ENCODE results near the gene EYA3. TPM values are rescaled to one million over a fixed set of nuclear protein-coding genes. Genes with fewer than 3 reads are reported as not detected.

The EYA3 gene
- total and polyA plus RNA-seq, 10 donors, result 3.5 to 26.4 (median 20.1) TPM

DNA sequence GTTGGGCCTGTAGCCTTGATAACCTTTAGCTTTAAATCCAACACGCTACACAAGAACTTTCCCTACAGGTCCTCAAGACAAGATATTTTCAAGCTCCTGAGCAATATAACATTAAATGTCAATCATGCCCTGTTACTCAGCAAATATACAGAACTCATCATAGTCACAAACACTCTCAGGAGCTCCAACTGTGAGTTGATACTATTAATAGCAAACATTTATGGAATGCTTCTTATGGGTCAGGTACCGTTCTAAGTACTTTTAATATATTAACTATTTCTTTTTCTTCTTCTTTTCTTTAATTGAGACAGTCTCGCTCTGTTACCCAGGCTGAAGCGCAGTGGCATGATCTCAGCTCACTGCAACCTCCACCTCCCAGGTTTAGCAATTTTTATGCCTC, 10.1 kb downstream of the EYA3 start:
- peaks cover 0 to 31% (median 13%) of the 10 kb centered on the region in 6 donors for H3K36me3 ChIP-seq
- 88 to 98% (median 91%) methylated on average over 4 of the region's 4 CpGs for WGBS, 5 donors
- H3K27ac ChIP-seq, result no peak overlapping the region
- H3K4me3 ChIP-seq, result no peak overlapping the region
- TF ChIP-seq POLR2AphosphoS5 (IDR thresholded peaks at IDR 0.05) (no peak), POLR2A (IDR thresholded peaks at IDR 0.05) (no peak)
- TF ChIP-seq, protein P1, sequence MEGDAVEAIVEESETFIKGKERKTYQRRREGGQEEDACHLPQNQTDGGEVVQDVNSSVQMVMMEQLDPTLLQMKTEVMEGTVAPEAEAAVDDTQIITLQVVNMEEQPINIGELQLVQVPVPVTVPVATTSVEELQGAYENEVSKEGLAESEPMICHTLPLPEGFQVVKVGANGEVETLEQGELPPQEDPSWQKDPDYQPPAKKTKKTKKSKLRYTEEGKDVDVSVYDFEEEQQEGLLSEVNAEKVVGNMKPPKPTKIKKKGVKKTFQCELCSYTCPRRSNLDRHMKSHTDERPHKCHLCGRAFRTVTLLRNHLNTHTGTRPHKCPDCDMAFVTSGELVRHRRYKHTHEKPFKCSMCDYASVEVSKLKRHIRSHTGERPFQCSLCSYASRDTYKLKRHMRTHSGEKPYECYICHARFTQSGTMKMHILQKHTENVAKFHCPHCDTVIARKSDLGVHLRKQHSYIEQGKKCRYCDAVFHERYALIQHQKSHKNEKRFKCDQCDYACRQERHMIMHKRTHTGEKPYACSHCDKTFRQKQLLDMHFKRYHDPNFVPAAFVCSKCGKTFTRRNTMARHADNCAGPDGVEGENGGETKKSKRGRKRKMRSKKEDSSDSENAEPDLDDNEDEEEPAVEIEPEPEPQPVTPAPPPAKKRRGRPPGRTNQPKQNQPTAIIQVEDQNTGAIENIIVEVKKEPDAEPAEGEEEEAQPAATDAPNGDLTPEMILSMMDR (IDR thresholded peaks at IDR 0.05 in 8 of 11, conservative IDR thresholded peaks at IDR 0.05 in 3 of 11), result no peak
- H3K27me3 ChIP-seq (replicated peaks in 1 of 7), result no peaks in the 10 kb centered on the region
- H3K9me3 ChIP-seq, result no peaks in the 10 kb centered on the region
- DNase-seq, result no peak
- H3K4me1 ChIP-seq, result peaks cover 0 to 66% (median 7%) of the 10 kb centered on the region in 6 donors
- intact Hi-C loops (cut with DNase I; ENCODE audit: low total_unique reads), result no loop called here

DNA sequence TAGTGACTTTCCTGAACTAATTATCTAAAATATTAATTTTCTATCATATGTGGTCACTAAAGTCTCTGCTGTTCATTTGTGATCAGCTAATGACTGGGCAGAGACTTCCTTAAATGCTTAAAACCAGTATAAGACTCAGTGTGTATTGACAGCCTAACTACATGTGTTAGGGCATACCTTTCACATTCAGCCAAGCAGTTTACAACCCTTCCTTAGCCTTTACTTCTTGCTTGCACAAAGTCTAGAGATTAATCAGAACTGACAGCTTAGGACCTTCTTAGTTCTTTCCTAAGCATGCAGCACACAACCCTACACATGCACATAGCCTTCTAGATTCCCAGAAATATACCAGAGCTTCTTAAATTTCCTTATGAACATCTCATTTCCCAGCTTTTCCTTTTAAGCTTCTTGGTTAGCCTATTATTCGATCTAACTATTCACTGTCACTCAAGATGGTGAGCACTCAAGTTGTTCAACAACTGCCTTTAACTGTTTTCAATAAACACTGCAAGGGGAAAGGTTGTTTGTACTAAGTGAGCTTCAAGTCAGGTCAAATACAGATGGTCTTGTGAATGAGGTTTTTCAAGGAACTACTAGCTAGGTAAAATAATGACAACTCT, 13.4 kb downstream of the EYA3 start:
- Histone ChIP-seq H3K36me3 (peaks cover 0 to 22% (median 7%) of the 10 kb centered on the region in 6 donors), H3K4me3 (no peak overlapping the region), H3K9me3 (no peaks in the 10 kb centered on the region), H3K27me3 (replicated peaks in 1 of 7) (no peaks in the 10 kb centered on the region), H3K27ac (no peak overlapping the region), H3K4me1 (peaks cover 3 to 72% (median 17%) of the 10 kb centered on the region in 6 donors)
- TF ChIP-seq POLR2A (IDR thresholded peaks at IDR 0.05), result no peak
- TF ChIP-seq POLR2AphosphoS5 (IDR thresholded peaks at IDR 0.05), result no peak
- TF ChIP-seq, protein P1 (IDR thresholded peaks at IDR 0.05 in 8 of 11, conservative IDR thresholded peaks at IDR 0.05 in 3 of 11), result no peak
- no peak for DNase-seq
- WGBS, 5 donors, result 86 to 91% (median 88%) methylated on average over 1 of the region's 1 CpG
- intact Hi-C loops (cut with DNase I; ENCODE audit: low total_unique reads), result no loop called here

DNA sequence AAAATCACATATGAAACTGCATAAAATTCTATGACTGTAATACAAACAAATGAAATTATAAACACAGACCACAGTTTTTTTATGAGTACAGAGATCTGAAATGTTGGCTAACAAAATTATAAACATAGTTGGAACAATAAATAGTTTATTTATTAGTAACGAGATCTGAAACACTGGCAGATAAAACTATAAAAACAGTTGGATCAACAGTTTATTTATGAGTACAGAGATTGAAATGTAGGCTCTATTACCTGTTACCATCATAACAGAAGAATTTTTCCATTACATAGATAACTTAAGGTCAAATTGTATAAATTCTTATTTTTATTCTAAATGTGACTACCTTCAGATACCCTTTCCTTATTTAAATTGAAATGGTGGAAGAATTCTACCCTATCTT, 14.5 kb downstream of the EYA3 start:
- TF ChIP-seq POLR2A (IDR thresholded peaks at IDR 0.05) (no peak), POLR2AphosphoS5 (IDR thresholded peaks at IDR 0.05) (no peak)
- TF ChIP-seq, protein P1 (IDR thresholded peaks at IDR 0.05 in 8 of 11, conservative IDR thresholded peaks at IDR 0.05 in 3 of 11), result no peak
- Histone ChIP-seq H3K9me3 (no peaks in the 10 kb centered on the region), H3K4me3 (no peak overlapping the region), H3K27ac (no peak overlapping the region), H3K36me3 (peaks cover 0 to 10% (median under 1%) of the 10 kb centered on the region in 6 donors), H3K27me3 (replicated peaks in 1 of 7) (no peaks in the 10 kb centered on the region), H3K4me1 (peaks cover 3 to 77% (median 20%) of the 10 kb centered on the region in 6 donors)
- intact Hi-C loops (cut with DNase I; ENCODE audit: low total_unique reads), result no loop called here
- 86 to 95% (median 94%) methylated on average over 1 of the region's 1 CpG for WGBS, 5 donors
- DNase-seq, result no peak

DNA sequence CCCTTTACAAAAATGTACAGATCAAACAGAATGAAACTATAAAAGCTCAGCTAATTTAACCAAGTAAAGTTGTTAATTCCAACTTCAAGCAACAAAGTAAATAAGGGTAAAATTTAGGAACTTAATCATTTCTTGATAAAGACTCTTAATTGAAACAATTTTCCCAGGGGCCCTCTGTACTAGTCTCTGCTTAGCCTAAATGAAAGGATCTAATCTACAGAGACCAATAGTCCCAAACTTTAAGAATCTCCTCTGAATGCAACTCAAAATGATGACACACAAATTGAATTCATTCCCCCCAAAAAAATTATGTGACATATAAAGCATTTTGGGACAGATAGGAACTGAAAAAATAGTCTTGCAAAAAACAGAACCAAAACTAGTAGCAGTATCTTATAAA, 16.6 kb downstream of the EYA3 start:
- H3K27me3 ChIP-seq (replicated peaks in 1 of 7), result no peaks in the 10 kb centered on the region
- no peak for DNase-seq
- H3K4me1 ChIP-seq, result peaks cover 3 to 81% (median 23%) of the 10 kb centered on the region in 6 donors
- TF ChIP-seq POLR2AphosphoS5 (IDR thresholded peaks at IDR 0.05) (no peak), POLR2A (IDR thresholded peaks at IDR 0.05) (no peak)
- TF ChIP-seq, protein P1 (IDR thresholded peaks at IDR 0.05 in 8 of 11, conservative IDR thresholded peaks at IDR 0.05 in 3 of 11), result no peak
- no peak overlapping the region for H3K27ac ChIP-seq
- H3K4me3 ChIP-seq, result no peak overlapping the region
- H3K9me3 ChIP-seq, result no peaks in the 10 kb centered on the region
- intact Hi-C loops (cut with DNase I; ENCODE audit: low total_unique reads), result no loop called here
- peaks cover 0 to 2% (median 0%) of the 10 kb centered on the region in 6 donors for H3K36me3 ChIP-seq
